ENCODE measurements around the gene REPS2. TPM values are rescaled to one million over a fixed set of nuclear protein-coding genes. Genes with fewer than 3 reads are reported as not detected.

Gene REPS2
- polyA plus RNA-seq, 3 donors = 2.1 to 4.7 (median 3.6) TPM

DNA sequence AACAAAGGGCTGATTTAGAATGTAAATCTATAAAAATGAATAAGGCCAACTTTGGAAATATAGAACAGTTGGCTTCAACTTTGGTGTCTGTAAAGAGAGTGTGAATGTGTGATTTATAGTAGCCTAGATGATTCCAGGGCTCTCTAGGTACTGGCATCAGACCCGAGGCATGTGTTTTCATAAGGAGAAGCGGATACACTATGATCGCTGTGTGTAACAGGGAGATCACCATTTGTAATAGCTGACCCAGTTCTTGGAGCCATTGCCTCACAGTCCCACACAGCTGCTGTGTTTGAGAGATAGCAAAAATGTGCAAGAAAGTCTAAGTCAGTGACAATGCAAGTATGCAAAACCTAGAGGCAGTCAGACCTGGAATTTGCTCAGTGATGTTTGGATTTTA is 135.1 kb downstream of the REPS2 start:
- H2AFZ ChIP-seq (ENCODE audit: insufficient read depth, low read depth, low read length, poor library complexity, severe bottlenecking) = no peak overlapping the region
- H3K27me3 Mint-ChIP-seq (ENCODE audit: low read depth in 3 of 3) = peaks cover 0 to 32% (median 0%) of the 10 kb centered on the region in 3 donors
- H3K4me1 Mint-ChIP-seq = peaks cover 7% of the 10 kb centered on the region
- no peak for DNase-seq
- H3K36me3 Mint-ChIP-seq = peaks cover 5 to 6% of the 10 kb centered on the region in 2 donors
- no peak overlapping the region for H3K4me3 Mint-ChIP-seq
- H3K9me3 ChIP-seq (replicated peaks in 1 of 2; ENCODE audit: control insufficient read depth in 1 of 2, insufficient read depth in 1 of 2, low read length in 2 of 2) = no peaks in the 10 kb centered on the region
- H3K79me2 ChIP-seq (ENCODE audit: insufficient read depth, low read length) = no peaks in the 10 kb centered on the region
- no peak overlapping the region for H3K4me2 ChIP-seq (replicated peaks; ENCODE audit: extremely low read depth, low read length, poor library complexity, severe bottlenecking)
- H3K9ac ChIP-seq (ENCODE audit: insufficient read depth, low read length, poor library complexity, severe bottlenecking) = no peak overlapping the region
- H3K27ac ChIP-seq (ENCODE audit: low read depth in 1 of 2, low read length in 2 of 2) = no peak overlapping the region
- H3K36me3 ChIP-seq (replicated peaks in 1 of 2; ENCODE audit: control insufficient read depth in 1 of 2, insufficient read depth in 2 of 2, low read length in 2 of 2) = peaks cover 0 to 8% of the 10 kb centered on the region in 2 donors
- intact Hi-C loops (cut with micrococcal nuclease) = no loop called here
- no peaks in the 10 kb centered on the region for H3K4me1 ChIP-seq (ENCODE audit: control insufficient read depth in 1 of 2, insufficient read depth in 2 of 2, low read length in 2 of 2)
- peaks cover 0 to 16% of the 10 kb centered on the region in 2 donors for H3K27me3 ChIP-seq (ENCODE audit: control insufficient read depth in 2 of 2, insufficient read depth in 2 of 2, low read length in 2 of 2)
- TF ChIP-seq, protein P1, sequence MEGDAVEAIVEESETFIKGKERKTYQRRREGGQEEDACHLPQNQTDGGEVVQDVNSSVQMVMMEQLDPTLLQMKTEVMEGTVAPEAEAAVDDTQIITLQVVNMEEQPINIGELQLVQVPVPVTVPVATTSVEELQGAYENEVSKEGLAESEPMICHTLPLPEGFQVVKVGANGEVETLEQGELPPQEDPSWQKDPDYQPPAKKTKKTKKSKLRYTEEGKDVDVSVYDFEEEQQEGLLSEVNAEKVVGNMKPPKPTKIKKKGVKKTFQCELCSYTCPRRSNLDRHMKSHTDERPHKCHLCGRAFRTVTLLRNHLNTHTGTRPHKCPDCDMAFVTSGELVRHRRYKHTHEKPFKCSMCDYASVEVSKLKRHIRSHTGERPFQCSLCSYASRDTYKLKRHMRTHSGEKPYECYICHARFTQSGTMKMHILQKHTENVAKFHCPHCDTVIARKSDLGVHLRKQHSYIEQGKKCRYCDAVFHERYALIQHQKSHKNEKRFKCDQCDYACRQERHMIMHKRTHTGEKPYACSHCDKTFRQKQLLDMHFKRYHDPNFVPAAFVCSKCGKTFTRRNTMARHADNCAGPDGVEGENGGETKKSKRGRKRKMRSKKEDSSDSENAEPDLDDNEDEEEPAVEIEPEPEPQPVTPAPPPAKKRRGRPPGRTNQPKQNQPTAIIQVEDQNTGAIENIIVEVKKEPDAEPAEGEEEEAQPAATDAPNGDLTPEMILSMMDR (IDR thresholded peaks at IDR 0.05) = no peak
- H3K9me3 Mint-ChIP-seq = peaks cover 0 to 3% (median 0%) of the 10 kb centered on the region in 7 donors
- no peak overlapping the region for H3K4me3 ChIP-seq (replicated peaks in 1 of 3; ENCODE audit: low read depth in 2 of 3, low read length in 3 of 3)
- no peak overlapping the region for H3K27ac Mint-ChIP-seq
- no CpG with 5 or more reads among the region's 3 CpGs for WGBS (ENCODE audit: insufficient coverage)
- no peaks in the 10 kb centered on the region for H4K20me1 ChIP-seq (ENCODE audit: insufficient read depth, low read length)

DNA sequence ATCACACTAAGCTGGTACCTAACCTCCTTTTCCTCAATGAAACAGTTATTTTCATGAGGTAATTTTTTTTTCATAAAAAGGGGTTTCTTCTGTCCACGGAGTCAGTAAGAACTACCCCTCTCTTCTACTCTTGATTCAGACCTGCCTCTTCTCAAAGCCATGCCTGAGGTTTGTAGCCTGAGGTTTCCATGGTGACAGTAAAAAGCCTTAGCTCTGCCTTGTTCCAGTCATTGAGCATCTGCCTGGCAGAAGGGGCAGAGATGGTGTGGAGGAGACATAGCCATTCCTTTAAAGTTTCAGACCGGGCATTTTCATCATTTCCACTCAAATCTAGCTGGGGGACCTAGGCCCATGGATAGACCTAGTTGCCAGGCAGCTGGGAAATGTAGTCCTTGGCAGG is 135.5 kb downstream of the REPS2 start:
- no CpG with 5 or more reads among the region's 2 CpGs for WGBS (ENCODE audit: insufficient coverage)
- TF ChIP-seq, protein P1 (IDR thresholded peaks at IDR 0.05) = no peak
- intact Hi-C loops (cut with micrococcal nuclease) = no loop called here
- H4K20me1 ChIP-seq (ENCODE audit: insufficient read depth, low read length) = no peaks in the 10 kb centered on the region
- Mint-ChIP-seq H3K4me3 (no peak overlapping the region), H3K36me3 (peaks cover 4 to 6% of the 10 kb centered on the region in 2 donors), H3K4me1 (peaks cover 7% of the 10 kb centered on the region), H3K27ac (no peak overlapping the region), H3K27me3 (ENCODE audit: low read depth in 3 of 3) (peaks cover 0 to 32% (median 0%) of the 10 kb centered on the region in 3 donors), H3K9me3 (peaks cover 0 to 3% (median 0%) of the 10 kb centered on the region in 7 donors)
- H3K4me2 ChIP-seq (replicated peaks; ENCODE audit: extremely low read depth, low read length, poor library complexity, severe bottlenecking) = no peak overlapping the region
- no peak for DNase-seq
- H3K27ac ChIP-seq (ENCODE audit: low read depth in 1 of 2, low read length in 2 of 2) = no peak overlapping the region
- no peaks in the 10 kb centered on the region for H3K9me3 ChIP-seq (replicated peaks in 1 of 2; ENCODE audit: control insufficient read depth in 1 of 2, insufficient read depth in 1 of 2, low read length in 2 of 2)
- H2AFZ ChIP-seq (ENCODE audit: insufficient read depth, low read depth, low read length, poor library complexity, severe bottlenecking) = no peak overlapping the region
- no peaks in the 10 kb centered on the region for H3K79me2 ChIP-seq (ENCODE audit: insufficient read depth, low read length)
- no peak overlapping the region for H3K9ac ChIP-seq (ENCODE audit: insufficient read depth, low read length, poor library complexity, severe bottlenecking)
- peaks cover 0 to 8% of the 10 kb centered on the region in 2 donors for H3K36me3 ChIP-seq (replicated peaks in 1 of 2; ENCODE audit: control insufficient read depth in 1 of 2, insufficient read depth in 2 of 2, low read length in 2 of 2)
- no peak overlapping the region for H3K4me3 ChIP-seq (replicated peaks in 1 of 3; ENCODE audit: low read depth in 2 of 3, low read length in 3 of 3)
- no peaks in the 10 kb centered on the region for H3K4me1 ChIP-seq (ENCODE audit: control insufficient read depth in 1 of 2, insufficient read depth in 2 of 2, low read length in 2 of 2)
- H3K27me3 ChIP-seq (ENCODE audit: control insufficient read depth in 2 of 2, insufficient read depth in 2 of 2, low read length in 2 of 2) = peaks cover 0 to 14% of the 10 kb centered on the region in 2 donors
